Fibroblast of lung (primary cell): ENCODE data around the gene F8A1. TPM values are rescaled to one million over a fixed set of nuclear protein-coding genes. Genes with fewer than 3 reads are reported as not detected.
"Not testable (repeated sequence)": the region's sequence is repeated elsewhere in the genome, so short reads cannot be mapped to it uniquely, and the experiment has no call there.

Experiments used
- DNase-seq, 2 donors: peaks; one replicate each; pipeline versions ENCODE4 v3.0.0 to v3.0.0-alpha.2; 2010; ENCODE audit warnings: low read depth in 2 of 2
- H2AFZ ChIP-seq: 2 replicates; pipeline ENCODE4 v1.5.1; 2012; ENCODE audit warnings: low read length, control low read depth, inconsistent platforms
- H3K27ac ChIP-seq: 2 replicates; pipeline ENCODE4 v1.5.1; 2011; ENCODE audit warnings: low read length, control low read depth; ENCODE audit not compliant: insufficient read depth
- H3K27me3 ChIP-seq: 2 replicates; pipeline ENCODE4 v1.5.1; 2011; ENCODE audit warnings: mild to moderate bottlenecking, low read length; ENCODE audit not compliant: control insufficient read depth, insufficient read depth
- H3K36me3 ChIP-seq: 2 replicates; pipeline ENCODE4 v1.5.1; 2011; ENCODE audit warnings: low read length; ENCODE audit not compliant: control insufficient read depth, insufficient read depth
- H3K4me1 ChIP-seq: 2 replicates; pipeline ENCODE4 v1.5.1; 2011; ENCODE audit warnings: low read length; ENCODE audit not compliant: control insufficient read depth, insufficient read depth; ENCODE audit errors: extremely low read depth
- H3K4me2 ChIP-seq: 2 replicates; pipeline ENCODE4 v1.5.1; 2011; ENCODE audit warnings: low read length, control low read depth; ENCODE audit not compliant: insufficient read depth; ENCODE audit errors: extremely low read depth
- H3K4me3 ChIP-seq, 4 experiments: fragments of 200-600 bp in 1 of 4; sonication (generic) in 1 of 4; replicated peaks in 1 of 4; 2 replicates each; pipeline ENCODE4 v1.5.1; 2011 to 2016; ENCODE audit warnings: low read length in 4 of 4, low read depth in 3 of 4, mild to moderate bottlenecking in 3 of 4, control low read depth in 2 of 4, inconsistent platforms in 1 of 4, mixed read lengths in 1 of 4; ENCODE audit not compliant: insufficient read depth in 1 of 4; ENCODE audit errors: control extremely low read depth in 1 of 4
- H3K79me2 ChIP-seq: 2 replicates; pipeline ENCODE4 v1.5.1; 2012; ENCODE audit warnings: mild to moderate bottlenecking, low read length, inconsistent platforms; ENCODE audit not compliant: control insufficient read depth, insufficient read depth
- H3K9ac ChIP-seq: 2 replicates; pipeline ENCODE4 v1.5.1; 2011; ENCODE audit warnings: mild to moderate bottlenecking, low read length, control low read depth; ENCODE audit not compliant: insufficient read depth
- H3K9me3 ChIP-seq: 2 replicates; pipeline ENCODE4 v1.5.1; 2012; ENCODE audit warnings: low read depth, low read length; ENCODE audit not compliant: control insufficient read depth, insufficient read depth
- H4K20me1 ChIP-seq: 2 replicates; pipeline ENCODE4 v1.5.1; 2011; ENCODE audit warnings: low read length; ENCODE audit not compliant: control insufficient read depth, insufficient read depth; ENCODE audit errors: extremely low read depth
- EZH2 ChIP-seq: IDR thresholded peaks from 2 replicates; pipeline ENCODE4 v1.5.1; 2012; ENCODE audit warnings: low read length, control low read depth, mild to moderate bottlenecking; ENCODE audit errors: missing control alignments
- polyA plus RNA-seq, 2 donors: library from polyadenylated mRNA; depleted of rRNA in 1 of 2; stranded (reverse) in 1 of 2; unstranded in 1 of 2; fragments of >200 nt; gene quantifications; 2 replicates each; pipeline ENCODE4 v1.2.1, GENCODE V29; 2011 to 2012; ENCODE audit warnings: missing spikeins in 1 of 2
- total RNA-seq: library from RNA; depleted of rRNA; stranded (reverse); fragments of >200 nt; gene quantifications from 2 replicates; pipeline ENCODE4 v1.2.1, GENCODE V29; 2014
- TF ChIP-seq, protein P1 (sequence below), 2 donors: IDR thresholded peaks in 1 of 2; conservative IDR thresholded peaks in 1 of 2; 1 replicate in 1 of 2; 2 replicates in 1 of 2; pipeline ENCODE4 v1.5.1; 2011 to 2012; ENCODE audit warnings: low read length in 2 of 2, control low read depth in 1 of 2, inconsistent platforms in 1 of 2, low read depth in 1 of 2, mild to moderate bottlenecking in 1 of 2

Gene F8A1
- total and polyA plus RNA-seq, 2 donors (not counting 1 experiment from before 2014, with no cell fraction given), result 3.0 to 4.8 TPM

DNA sequence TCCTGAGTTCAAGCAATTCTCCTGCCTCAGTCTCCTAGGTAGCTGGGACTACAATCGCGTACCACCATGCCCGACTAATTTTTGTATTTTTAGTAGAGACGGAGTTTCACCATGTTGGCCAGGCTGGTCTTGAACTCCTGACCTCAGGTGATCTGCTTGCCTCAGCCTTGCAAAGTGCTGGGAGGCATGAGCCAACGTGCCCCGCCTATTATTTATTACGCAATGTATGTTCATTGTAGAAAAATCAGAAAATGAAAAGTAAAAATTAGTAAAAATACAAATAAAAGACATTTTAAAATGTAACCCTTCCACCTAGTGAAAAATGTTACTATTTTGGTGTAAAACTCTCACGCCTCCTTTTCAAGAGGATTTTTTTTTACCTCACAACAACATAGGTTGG lies 14.2 kb downstream of the F8A1 start:
- no peaks in the 10 kb centered on the region for H3K79me2 ChIP-seq
- H3K9me3 ChIP-seq, result no peaks in the 10 kb centered on the region
- DNase-seq, result no peak
- no peak overlapping the region for H3K9ac ChIP-seq
- no peaks in the 10 kb centered on the region for H3K36me3 ChIP-seq
- H3K27me3 ChIP-seq, result no peaks in the 10 kb centered on the region
- TF ChIP-seq EZH2, result no peak
- TF ChIP-seq, protein P1, sequence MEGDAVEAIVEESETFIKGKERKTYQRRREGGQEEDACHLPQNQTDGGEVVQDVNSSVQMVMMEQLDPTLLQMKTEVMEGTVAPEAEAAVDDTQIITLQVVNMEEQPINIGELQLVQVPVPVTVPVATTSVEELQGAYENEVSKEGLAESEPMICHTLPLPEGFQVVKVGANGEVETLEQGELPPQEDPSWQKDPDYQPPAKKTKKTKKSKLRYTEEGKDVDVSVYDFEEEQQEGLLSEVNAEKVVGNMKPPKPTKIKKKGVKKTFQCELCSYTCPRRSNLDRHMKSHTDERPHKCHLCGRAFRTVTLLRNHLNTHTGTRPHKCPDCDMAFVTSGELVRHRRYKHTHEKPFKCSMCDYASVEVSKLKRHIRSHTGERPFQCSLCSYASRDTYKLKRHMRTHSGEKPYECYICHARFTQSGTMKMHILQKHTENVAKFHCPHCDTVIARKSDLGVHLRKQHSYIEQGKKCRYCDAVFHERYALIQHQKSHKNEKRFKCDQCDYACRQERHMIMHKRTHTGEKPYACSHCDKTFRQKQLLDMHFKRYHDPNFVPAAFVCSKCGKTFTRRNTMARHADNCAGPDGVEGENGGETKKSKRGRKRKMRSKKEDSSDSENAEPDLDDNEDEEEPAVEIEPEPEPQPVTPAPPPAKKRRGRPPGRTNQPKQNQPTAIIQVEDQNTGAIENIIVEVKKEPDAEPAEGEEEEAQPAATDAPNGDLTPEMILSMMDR (conservative IDR thresholded peaks at IDR 0.05 in 1 of 2, IDR thresholded peaks at IDR 0.05 in 1 of 2; ENCODE audit: low read depth in 1 of 2, low read length in 2 of 2), result no peak
- no peak overlapping the region for H3K27ac ChIP-seq
- H2AFZ ChIP-seq, result no peak overlapping the region
- H3K4me3 ChIP-seq, result no peak overlapping the region
- no peaks in the 10 kb centered on the region for H4K20me1 ChIP-seq
- no peak overlapping the region for H3K4me2 ChIP-seq
- H3K4me1 ChIP-seq, result no peaks in the 10 kb centered on the region

DNA sequence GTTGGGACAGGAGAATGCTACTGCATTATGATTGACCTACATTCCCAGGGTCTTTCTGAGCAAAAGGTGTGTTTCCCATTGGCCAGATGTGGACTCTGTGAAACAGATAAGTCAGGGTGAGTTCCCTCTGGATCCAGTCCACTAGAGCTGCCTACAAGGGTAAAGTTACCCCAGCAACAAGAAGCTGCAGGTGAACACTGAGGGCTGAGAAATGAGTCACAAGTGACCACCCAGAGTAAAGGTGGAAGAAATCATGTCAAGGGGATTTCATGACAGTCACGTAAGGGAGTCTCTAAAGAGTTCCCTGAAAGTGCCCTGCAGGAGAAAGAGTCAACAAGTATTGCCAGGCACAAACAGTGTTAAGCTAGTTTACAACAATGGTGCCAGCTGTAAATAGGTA lies 16.3 kb downstream of the F8A1 start:
- DNase-seq, result no peak
- Histone ChIP-seq H3K9ac (no peak overlapping the region), H3K4me2 (no peak overlapping the region), H3K79me2 (no peaks in the 10 kb centered on the region), H3K27ac (no peak overlapping the region), H3K9me3 (no peaks in the 10 kb centered on the region), H3K27me3 (no peaks in the 10 kb centered on the region), H3K36me3 (no peaks in the 10 kb centered on the region), H2AFZ (no peak overlapping the region), H3K4me1 (no peaks in the 10 kb centered on the region), H4K20me1 (no peaks in the 10 kb centered on the region), H3K4me3 (no peak overlapping the region)
- no peak for TF ChIP-seq EZH2
- TF ChIP-seq, protein P1 (conservative IDR thresholded peaks at IDR 0.05 in 1 of 2, IDR thresholded peaks at IDR 0.05 in 1 of 2; ENCODE audit: low read depth in 1 of 2, low read length in 2 of 2), result no peak

DNA sequence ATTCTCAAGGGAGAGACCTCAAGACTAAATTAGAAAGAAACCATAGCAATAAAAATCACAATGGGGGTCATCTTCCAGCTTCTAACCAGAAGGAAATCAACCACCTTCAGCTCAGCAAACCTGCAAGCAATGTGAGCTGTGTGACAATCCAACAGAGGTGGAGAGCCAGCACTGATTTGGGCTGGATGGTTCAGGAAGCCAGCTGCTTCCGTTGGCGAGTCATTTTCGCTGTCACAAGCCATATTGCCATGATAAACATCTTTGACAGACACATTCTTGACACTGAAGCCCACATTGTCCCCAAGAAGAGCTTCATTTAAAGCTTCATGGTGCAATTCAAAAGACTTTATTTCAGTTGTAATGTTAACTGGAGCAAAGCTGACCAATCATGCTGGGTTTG lies 22.7 kb downstream of the F8A1 start:
- Histone ChIP-seq H3K9ac (no peak overlapping the region), H4K20me1 (no peaks in the 10 kb centered on the region), H3K4me1 (no peaks in the 10 kb centered on the region), H3K4me3 (no peak overlapping the region), H3K36me3 (no peaks in the 10 kb centered on the region), H3K27me3 (no peaks in the 10 kb centered on the region), H3K27ac (no peak overlapping the region), H2AFZ (no peak overlapping the region), H3K79me2 (no peaks in the 10 kb centered on the region), H3K9me3 (no peaks in the 10 kb centered on the region), H3K4me2 (no peak overlapping the region)
- DNase-seq, result no peak
- TF ChIP-seq, protein P1 (conservative IDR thresholded peaks at IDR 0.05 in 1 of 2, IDR thresholded peaks at IDR 0.05 in 1 of 2; ENCODE audit: low read depth in 1 of 2, low read length in 2 of 2), result no peak
- no peak for TF ChIP-seq EZH2

DNA sequence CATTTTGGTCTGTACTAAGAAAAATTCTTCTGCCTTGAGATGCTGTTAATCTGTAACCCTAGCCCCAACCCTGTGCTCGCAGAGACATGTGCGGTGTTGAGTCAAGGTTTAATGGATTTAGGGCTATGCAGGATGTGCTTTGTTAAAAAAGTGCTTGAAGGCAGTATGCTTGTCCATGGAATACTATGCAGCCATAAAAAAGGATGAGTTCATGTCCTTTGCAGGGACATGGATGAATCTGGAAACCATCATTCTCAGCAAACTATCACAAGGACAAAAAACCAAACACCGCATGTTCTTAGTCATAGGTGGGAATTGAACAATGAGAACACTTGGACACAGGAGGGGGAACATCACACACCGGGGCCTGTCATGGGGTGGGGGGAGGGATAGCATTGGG lies 23.9 kb downstream of the F8A1 start:
- not testable (repeated sequence) for H4K20me1 ChIP-seq, H3K4me1 ChIP-seq, H3K9ac ChIP-seq, DNase-seq, H3K4me2 ChIP-seq, H3K36me3 ChIP-seq, H2AFZ ChIP-seq, H3K27ac ChIP-seq, H3K4me3 ChIP-seq, H3K27me3 ChIP-seq, H3K79me2 ChIP-seq, H3K9me3 ChIP-seq

DNA sequence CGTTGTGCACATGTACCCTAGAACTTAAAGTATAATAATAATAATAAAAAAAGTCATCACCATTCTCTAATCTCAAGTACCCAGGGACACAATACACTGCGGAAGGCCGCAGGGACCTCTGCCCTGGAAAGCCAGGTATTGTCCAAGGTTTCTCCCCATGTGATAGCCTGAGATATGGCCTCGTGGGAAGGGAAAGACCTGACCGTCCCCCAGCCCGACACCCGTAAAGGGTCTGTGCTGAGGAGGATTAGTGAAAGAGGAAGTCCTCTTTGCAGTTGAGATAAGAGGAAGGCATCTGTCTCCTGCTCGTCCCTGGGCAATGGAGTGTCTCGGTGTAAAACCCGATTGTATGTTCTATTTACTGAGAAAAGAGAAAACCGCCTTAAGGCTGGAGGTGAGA lies 24.4 kb downstream of the F8A1 start:
- not testable (repeated sequence) for H3K9ac ChIP-seq, H2AFZ ChIP-seq, H3K79me2 ChIP-seq, H3K4me2 ChIP-seq, DNase-seq, H3K27me3 ChIP-seq, H4K20me1 ChIP-seq, H3K4me3 ChIP-seq, H3K4me1 ChIP-seq, H3K27ac ChIP-seq, H3K36me3 ChIP-seq, H3K9me3 ChIP-seq
